AG09319 (cell line): ENCODE measurements around the gene KRT86.
"Not testable (repeated sequence)": the region's sequence is repeated elsewhere in the genome, so short reads cannot be mapped to it uniquely, and the experiment has no call there.

Experiments used
- DNase-seq: peaks from one replicate; pipeline ENCODE4 v3.0.0-alpha.2; 2010; ENCODE audit warnings: low read depth; ENCODE audit errors: extremely low read depth
- TF ChIP-seq, protein P1 (sequence below): IDR thresholded peaks from 2 replicates; pipeline ENCODE4 v1.5.1; 2011; ENCODE audit warnings: low read depth, mild to moderate bottlenecking, inconsistent platforms, low read length, moderate library complexity

KRT86 gene

DNA sequence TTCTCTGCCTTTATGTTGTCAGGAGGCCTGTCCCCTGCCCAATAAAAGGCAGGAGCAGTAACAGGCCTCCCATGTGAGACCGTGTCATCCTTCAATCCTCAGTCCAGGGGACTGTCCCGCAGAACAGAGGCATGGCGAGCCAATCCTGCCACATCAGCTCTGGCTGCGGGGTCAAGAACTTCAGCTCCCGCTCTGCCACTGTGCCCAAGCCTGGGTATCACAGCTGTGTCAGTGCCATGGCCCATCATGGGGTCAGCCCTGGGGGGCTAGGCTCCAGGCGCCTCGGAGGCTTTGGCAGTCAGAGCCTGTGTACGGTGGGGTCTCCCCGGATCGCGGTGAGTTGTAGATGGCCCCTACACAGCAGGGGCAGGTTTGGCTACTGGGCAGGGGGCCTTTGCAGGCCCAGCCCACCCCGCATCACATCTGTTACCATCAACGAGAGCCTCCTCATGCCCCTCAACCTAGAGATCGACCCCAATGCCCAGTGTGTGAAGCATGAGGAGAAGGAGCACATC is 66.7 kb downstream of the KRT86 start:
- TF ChIP-seq, protein P1, sequence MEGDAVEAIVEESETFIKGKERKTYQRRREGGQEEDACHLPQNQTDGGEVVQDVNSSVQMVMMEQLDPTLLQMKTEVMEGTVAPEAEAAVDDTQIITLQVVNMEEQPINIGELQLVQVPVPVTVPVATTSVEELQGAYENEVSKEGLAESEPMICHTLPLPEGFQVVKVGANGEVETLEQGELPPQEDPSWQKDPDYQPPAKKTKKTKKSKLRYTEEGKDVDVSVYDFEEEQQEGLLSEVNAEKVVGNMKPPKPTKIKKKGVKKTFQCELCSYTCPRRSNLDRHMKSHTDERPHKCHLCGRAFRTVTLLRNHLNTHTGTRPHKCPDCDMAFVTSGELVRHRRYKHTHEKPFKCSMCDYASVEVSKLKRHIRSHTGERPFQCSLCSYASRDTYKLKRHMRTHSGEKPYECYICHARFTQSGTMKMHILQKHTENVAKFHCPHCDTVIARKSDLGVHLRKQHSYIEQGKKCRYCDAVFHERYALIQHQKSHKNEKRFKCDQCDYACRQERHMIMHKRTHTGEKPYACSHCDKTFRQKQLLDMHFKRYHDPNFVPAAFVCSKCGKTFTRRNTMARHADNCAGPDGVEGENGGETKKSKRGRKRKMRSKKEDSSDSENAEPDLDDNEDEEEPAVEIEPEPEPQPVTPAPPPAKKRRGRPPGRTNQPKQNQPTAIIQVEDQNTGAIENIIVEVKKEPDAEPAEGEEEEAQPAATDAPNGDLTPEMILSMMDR, result no peak
- no peak for DNase-seq

DNA sequence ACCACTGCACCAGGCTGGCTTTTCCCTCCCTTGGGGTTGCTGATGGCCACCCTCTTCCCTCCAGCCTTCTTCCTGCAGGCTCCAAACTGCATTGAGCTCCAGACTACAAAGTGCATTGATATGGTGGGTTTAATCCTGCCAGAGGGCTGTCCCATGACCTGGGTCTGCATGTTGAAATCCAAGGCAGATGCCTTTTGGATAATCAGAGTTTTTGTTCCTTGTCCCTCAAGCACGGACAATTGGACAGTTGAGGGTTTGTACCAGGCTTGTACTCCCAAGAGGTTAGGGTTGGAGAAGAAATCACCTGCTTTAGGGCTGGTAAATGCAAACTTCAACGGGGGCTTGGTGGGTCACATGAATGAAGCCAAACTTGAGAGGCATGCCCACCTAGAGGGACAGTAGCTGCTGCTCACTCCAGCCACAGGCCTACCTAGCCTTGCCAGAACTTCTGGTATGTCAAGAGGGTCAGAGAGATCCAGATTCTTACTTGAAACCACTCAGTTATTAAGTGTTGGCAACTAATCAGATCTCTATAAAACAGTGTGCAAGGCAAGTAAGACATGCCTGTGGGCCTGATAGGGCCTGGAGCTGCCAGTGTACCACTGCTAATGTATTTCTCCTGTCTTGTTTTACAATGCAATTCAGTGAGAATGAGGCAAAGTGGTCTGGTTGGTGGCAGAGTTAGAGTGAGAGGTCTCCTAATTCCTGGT is 68.5 kb downstream of the KRT86 start:
- TF ChIP-seq, protein P1, result no peak
- DNase-seq, result no peak

DNA sequence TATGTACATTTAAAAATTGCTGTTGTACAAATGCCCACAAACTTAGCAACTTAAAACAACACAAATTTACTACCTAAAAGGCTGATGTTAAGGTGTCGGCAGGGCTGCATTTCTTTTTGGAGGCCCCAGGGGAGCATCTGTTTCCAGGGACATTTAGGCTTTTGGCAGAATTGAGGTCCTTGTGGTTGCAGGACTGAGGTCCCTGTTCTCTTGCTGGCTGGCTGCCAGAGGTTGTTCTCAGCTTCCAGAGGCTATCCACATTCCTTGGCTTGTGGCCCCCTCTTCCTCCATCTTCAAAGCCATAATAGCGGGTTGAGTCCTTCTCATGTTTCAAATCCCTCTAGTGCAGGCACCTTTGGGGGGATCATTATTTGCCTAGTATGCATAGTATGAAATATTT is 69.1 kb downstream of the KRT86 start:
- DNase-seq, result no peak
- TF ChIP-seq, protein P1, result no peak

DNA sequence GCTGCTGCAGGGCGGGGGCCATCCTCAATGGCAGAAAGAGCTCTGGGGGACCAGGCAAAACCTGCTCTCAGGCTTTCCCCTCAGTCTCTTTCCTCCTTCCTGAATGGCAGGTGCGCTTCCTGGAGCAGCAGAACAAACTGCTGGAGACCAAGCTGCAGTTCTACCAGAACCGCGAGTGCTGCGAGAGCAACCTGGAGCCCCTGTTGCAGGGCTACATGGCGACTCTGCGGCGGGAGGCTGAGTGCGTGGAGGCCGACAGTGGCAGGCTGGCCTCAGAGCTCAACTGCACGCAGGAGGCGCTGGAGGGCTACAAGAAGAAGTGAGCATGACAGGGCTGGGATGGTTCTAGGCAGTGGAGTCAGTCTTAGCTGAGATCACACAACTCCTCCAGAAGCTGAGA is 69.7 kb downstream of the KRT86 start:
- DNase-seq, result no peak
- TF ChIP-seq, protein P1, result no peak

DNA sequence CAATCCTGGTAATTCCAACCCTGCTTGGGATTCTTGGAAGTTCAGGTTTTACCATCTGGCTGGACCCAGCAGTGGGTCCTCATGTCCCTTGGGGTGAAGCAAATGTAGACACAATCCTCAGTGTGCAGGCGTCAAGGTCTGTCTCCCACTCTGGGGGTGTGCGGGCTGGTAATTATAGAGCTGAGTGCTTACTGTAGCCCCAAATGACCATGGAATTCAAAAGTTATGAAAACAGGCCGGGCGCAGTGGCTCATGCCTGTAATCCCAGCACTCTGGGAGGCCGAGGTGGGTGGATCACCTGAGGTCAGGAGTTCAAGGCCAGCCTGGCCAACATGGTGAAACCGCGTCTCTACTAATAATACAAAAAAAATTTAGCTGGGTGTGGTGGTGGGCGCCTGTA is 70.6 kb downstream of the KRT86 start:
- DNase-seq, result not testable (repeated sequence)

DNA sequence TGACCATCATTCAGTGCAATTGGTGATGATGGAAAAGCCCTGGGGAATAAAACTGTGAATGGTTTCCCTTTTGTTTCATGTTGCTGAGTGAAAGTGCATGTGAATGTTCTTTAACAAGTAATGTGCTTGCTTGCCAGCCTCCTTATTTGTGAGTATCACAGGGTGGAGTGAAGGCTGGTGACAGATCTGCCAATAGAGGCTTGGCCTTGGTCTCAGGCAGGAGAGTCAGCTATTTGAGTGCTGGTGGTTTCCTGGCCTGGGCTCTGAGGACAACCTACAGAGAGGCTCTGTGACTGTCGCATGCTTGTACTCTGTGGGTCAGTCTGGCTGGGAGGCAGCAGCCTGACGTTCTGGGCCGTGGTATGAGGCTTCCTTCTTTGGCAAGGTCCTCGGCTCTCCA is 72.1 kb downstream of the KRT86 start:
- TF ChIP-seq, protein P1, result no peak
- no peak for DNase-seq

DNA sequence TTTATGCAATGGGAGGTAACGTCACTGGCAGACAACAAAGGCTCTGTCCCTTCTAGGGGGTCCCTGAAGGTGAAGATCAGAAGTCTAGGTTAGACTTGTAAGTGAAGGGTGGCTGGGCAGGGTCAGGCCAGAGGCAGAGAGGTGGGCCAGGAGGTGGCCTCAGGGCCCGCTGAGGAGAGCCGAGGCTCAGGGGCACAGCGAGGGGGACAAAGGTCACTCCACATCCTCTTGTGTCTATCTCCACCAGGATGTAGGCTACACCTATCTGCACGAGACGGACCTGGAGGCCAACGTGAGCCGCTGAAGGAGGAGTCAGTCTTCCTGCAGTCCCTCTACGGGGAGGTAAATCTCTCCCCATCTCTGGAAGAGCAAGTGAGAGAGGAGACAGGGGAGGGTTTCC is 72.6 kb downstream of the KRT86 start:
- no peak for DNase-seq
- TF ChIP-seq, protein P1, result no peak
